GM21367 (cell line): ENCODE measurements around the gene KMT5B.

Experiments
- ATAC-seq: cut with Tn5 transposase; IDR thresholded peaks from one replicate; pipeline ENCODE4 v1.9.1; 2021; ENCODE audit not compliant: unreplicated experiment

KMT5B gene

DNA sequence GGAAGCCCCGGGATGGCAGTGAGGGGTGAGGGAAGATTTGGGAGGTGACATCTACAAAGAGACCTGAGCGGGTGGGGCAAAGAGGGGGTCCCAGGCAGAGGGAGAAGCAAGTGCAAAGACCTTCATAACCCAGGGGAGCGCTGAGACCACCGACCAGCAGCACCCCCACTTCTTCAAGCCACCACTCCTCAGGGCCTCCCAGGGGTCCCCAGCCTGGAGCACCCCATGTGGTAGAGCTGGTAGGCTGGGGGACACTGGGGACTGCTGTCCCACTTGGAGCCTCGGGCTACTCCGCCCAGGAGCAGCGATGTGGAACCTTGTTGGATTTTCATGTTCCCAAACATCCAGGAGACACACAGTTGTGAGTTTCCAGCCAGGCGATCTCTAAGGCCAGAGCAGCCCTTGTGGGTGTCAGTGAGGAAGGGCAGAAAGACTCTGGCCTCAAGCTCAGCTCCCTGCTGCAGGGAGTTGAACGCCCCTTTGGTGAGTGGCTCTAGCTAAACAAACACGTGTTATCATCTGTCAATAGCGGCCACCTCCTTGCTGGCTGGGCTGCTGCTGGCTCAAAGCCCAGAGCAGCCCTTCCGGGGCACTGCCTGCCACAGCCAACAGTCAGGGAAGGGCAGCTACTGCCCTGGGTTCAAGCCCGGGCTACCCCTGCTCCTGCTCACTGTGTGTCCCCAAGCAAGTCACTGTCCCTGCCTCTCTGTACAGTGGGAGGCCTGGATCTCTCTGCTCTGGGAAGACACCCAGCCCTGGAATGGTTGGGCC, 66.2 kb downstream of the KMT5B start:
- no peak for ATAC-seq

GRCh38 chr11:68146010-68146540, 67.0 kb downstream of the KMT5B start:
- ATAC-seq, result no peak

- no peak for ATAC-seq
These were observed 67.8 kb downstream of the KMT5B start for GRCh38 chr11:68145120-68145866.

- ATAC-seq, result no peak
These were observed 69.8 kb downstream of the KMT5B start for GRCh38 chr11:68143310-68143689.

DNA sequence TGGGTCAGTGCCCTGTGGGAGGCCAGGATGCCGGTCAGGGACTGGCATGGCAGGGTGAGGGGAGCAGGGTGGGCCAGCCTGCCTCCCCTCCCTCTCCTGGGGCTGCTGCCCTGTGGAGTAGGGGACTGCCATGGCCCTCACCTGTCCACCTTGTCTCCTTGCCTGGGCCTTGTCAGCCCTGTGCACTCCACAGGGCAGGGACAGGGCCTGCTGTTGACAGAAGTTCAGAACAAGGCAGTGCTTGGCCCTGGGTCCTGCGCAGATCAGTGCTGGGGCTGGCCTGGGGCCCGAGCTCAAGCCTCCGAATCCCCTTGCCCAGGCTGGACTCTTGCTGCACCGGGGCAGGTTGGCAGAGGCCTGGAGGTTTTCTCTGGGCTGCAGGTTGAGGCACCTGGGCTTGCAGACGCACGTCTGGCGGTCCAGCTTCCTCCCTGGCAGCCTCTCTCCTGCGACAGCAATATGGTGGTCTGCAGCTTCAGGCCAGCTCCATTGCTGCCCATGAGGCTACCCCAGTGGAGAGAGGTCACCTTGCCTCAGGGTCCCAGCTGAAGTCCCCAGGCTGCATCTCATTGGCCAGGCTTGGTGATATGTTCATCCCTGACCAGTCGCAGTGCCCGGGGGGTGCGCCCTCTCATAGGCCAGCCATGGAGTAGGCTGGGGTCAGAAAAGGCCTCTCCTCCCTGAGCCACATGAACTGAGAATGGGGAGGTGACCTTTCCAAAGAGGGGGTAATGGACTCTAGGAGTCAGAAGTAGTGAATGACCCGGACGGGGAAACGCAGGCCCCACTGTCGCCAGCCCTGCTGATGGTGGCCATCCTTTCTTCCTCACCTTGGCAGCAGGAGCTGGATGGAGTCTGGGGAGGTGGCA, 70.4 kb downstream of the KMT5B start:
- ATAC-seq, result no peak

GRCh38 chr11:68142028-68142412, 71.1 kb downstream of the KMT5B start:
- ATAC-seq, result no peak

- ATAC-seq, result no peak
These were observed 71.7 kb downstream of the KMT5B start for GRCh38 chr11:68141246-68142027.

GRCh38 chr11:68140496-68141245, 72.4 kb downstream of the KMT5B start:
- ATAC-seq, result no peak

DNA sequence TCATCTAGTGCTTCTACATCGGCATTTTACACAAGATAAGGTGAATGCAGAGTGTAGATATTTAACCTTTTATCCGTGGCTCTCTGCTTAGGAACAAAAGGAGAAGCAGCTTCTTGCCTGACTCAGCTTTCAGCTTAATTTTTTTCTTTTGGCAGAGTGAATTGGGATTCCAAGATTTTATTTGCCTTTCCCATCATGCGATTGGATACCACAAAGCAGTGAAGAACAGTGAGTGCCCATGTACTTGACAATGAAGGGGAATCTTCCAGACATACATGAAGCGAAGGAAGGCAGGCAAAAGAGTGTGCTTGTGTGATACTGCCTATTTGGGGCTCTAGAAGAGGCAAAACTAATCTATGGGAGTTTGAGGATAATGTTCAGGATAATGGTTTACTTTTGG, 74.9 kb downstream of the KMT5B start:
- ATAC-seq, result no peak

DNA sequence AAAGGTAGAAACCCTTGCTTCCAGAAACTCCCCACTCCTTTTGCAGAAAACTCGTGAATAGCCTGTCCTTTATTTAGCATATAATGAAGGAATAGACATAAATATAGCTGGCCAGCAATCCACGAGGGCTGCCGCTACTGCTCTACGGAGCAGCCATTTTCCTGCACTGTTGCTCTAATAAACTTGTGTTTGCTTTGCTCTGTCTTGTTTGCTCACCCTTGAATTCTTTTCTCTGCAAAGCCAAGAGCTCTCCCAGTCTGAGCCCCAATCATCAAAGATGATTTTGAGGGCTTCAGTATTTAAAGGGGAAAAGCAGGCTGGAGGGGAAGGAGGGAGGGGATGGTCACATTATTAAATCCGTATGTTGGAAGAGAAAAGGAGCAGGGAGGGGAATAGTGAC, 75.3 kb downstream of the KMT5B start:
- no peak for ATAC-seq

DNA sequence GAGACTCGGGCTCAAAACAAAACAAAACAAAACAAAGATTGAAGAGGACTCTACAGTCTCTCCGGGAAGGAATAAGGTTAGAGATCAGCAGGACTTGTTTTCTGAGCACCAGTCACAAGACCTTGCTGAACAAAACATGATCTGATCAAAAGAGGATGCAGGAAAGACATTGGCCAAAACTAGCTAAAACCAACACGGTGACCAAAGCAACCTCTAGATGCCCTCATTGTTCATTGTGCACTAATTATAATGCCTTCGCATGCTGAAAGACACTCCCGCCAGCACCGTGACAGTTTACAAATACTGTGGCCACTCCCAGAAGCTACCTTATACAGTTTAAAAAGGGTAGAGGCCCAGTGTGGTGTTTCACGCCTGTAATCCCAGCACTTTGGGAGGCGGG, 76.2 kb downstream of the KMT5B start:
- ATAC-seq, result no peak

- ATAC-seq, result no peak
These were observed 77.9 kb downstream of the KMT5B start for GRCh38 chr11:68135161-68135560.

- no peak for ATAC-seq
These were observed 79.3 kb downstream of the KMT5B start for GRCh38 chr11:68133761-68134160.

DNA sequence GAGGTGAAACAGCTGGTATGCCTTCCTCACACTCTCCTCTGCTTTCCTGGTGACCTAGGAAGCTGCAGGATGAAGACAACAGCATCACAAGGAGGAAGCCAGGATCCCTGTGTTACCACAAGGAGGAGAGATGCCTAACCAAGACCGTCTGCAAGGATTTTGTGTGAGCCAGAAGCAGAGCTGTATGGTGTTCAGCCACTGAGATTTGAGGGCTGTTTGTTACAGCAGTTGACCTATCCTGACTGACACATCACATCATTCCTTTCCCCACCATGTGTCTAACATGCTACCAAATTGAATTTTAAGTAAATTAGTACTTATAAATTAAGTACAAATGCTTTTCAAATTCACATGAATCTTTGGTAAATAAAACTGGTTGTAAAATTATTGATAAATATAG, 83.0 kb downstream of the KMT5B start:
- ATAC-seq, result no peak

DNA sequence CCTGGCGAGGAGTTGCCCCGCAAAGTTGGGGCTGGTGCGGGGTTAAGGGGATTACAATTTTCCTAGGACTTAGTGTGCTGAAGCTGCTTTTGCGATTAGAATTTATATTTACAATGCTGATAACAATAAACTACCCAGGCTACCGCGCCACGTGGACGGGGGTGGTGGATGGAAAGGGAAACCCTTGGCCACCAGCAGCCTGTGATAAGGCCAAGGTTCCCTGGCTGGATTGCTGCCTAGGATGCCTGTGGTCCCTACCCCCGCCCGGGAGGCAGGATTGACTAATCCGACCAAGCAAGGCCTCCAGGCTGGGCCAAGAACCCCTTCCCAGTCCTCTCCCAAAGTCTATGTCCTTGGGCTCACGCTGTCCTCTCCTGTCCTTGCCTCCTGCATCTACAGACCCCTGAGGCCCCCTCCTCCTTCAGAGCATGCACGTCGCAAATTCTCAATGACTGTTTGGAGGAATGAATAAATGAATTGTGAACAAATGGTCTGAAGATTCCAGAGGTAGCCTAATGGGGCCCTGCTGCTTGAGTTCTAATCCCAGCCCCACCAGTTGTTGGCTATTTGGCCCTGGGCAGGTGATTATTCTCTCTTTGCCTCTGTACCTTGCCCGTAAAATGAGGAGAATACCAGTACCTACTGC, 84.3 kb downstream of the KMT5B start:
- ATAC-seq, result no peak

- no peak for ATAC-seq
These were observed 85.1 kb downstream of the KMT5B start for GRCh38 chr11:68127714-68128681.

DNA sequence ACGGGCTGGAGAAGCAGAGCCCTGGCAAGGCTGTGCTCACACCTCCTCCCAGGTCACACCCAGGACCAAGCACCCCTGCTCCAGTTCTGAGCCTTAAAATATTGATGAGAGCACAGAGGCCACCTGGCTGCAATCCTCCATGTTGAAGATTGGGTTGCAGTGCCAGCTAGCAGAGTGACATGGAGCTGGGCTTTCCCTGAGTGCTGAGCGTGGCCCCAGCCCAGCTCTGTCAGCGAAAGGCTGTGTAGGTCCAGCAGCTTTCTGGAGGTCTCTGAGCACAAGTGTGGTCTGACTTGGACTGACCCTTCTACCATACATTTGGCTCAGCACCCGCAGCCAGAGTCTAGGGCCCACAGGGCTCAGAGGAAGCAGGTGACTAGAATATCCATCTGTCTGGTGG, 87.9 kb downstream of the KMT5B start:
- ATAC-seq, result no peak

DNA sequence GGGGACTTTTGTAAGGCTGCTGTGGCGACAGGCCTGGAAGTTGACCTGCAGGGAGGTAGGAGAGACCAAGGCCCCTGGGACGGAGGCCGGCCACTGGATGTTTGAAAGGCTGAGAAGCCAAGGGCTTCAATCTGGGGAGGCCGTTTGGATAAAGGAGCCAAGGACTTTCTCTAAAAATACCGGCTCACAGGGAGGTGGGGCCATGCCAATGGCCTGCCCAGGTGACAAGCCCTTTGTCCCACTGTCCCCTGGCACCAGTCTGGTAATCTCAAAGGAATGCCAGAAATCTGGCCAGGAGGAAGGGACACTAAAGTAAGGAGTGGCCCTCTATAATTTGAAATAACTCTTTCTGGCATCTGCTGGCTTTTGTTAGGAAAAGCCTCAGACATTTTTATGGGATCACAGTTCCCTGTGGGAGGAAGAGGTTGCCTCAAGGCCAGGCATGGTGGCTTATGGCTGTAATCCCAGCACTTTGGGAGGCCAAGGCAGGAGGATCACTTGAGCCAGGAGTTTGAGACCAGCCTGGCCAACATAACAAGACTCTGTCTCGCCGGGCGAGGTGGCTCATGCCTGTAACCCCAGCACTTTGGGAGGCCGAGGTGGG, 90.1 kb downstream of the KMT5B start:
- ATAC-seq, result no peak
